ENCODE results near the gene RGN. TPM values are rescaled to one million over a fixed set of nuclear protein-coding genes. Genes with fewer than 3 reads are reported as not detected.
"Not testable (repeated sequence)": the region's sequence is repeated elsewhere in the genome, so short reads cannot be mapped to it uniquely, and the experiment has no call there.

Gene RGN
- polyA plus RNA-seq (ENCODE audit: insufficient read length in 3 of 3) = 10 to 100 TPM; 31.0 to 43.6 (median 34.1) TPM

DNA sequence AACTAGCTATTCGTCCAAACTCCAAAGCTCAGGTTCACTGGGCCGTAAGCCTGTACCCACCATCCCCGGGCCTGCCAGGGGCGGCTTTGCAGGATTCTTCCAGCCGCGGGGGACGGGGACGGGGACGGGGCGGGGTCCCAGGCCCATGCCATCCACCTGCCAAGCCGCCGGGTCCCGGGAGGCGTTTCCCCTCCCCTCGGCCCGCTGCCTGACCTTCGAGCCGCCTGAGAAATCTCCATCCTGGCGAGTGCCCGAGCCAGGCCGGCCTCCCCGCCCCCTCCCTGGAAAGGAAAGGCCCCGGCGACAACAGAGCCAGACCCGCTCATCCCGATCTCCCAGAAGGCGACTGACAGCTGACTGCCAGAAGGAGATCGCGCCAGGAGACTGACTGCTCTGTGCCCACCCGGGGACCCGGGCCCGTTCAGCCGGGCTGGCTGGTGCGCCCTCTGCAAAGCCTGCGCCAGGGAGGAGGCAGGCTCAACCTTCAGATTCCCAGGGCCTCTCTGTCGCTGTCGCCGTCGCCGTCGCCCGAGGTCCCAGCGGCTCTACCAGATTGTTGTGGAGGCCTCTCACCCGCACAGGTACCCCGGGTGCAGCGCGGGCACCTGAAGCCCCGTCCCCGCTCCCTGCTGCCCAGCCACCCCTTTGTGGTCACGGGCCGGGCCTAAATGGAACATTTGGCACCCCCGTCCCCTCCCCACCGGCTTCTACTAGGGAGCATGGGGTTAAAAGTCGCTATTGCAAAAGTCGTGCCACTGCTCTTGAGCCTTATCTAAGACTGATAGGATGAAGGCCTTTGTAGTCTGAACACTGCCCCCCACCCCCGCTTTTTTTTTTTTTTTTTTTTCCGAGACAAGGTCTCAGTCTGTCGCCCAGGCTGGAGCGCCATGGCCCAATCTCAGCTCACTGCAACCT is at the start of gene RGN:
Gene RGN, plus strand, starts transcription at position 315 of the 915 bp plus-strand sequence. CDS start 2,702 bp downstream, outside the sequence.
- DNase-seq (ENCODE audit: low read depth in 3 of 3, low spot score in 2 of 3) = no peak

- DNase-seq (ENCODE audit: low read depth in 3 of 3, low spot score in 2 of 3) = peak; percentile 17 to 31 (median 19)
These were observed 47.9 kb upstream of the RGN start for GRCh38 chrX:47030339-47030738.

DNA sequence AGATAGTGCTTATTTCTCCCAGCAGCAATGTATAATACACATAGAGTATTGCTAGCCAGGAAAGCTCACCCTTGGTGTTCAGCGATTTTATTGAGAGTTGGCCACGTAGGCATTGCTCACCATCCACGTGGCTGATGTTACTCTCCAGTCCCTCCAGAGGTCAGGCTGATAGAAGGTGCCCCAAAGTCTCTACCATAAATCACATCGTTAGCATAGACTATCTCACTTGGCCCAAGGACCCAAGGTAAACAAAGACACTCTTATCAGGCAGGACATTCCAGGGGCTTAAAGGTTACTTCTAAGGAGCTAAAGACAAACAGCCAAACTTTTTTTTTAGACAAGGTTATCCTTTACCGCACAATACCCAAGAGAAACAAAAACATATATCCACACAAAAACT is 30.3 kb upstream of the RGN start:
- DNase-seq (ENCODE audit: low read depth in 3 of 3, low spot score in 2 of 3) = no peak

- no peak for DNase-seq (ENCODE audit: low read depth in 3 of 3, low spot score in 2 of 3)
These were observed 18.9 kb upstream of the RGN start for GRCh38 chrX:47059142-47059874.

GRCh38 chrX:47060708-47061107 is 17.5 kb upstream of the RGN start:
- DNase-seq (ENCODE audit: low read depth in 3 of 3, low spot score in 2 of 3) = no peak

DNA sequence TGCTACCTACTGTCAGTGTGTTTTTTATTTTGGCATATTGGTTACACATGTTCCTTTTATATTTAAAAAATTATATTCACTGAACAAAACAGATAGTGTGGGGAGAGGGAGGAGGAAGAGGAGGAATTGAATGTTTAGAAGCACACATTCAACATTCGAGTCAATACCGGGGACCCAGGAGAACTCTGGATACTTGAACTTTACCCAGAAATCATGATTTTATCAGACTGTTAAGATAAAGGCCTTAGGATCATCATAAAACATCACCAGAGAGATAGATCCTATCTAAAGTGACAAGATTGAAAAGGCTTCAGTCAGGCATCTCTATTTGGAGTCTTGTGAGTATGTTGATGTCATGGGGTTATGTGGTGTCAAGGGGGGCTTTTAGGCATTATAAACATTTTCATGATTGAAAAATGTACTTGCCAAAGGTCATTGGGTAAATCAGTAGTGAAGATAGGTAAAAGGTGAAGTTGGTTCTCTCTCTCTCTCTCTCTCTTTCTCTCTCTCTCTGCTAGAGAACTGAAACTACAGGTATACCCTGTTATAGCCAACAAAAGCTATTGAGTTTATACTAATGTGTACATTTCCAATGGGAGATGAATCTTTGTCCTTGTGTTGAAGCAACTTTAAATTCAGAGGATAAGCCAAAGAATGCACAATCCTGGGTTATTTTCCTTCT is 16.9 kb upstream of the RGN start:
- no peak for DNase-seq (ENCODE audit: low read depth in 3 of 3, low spot score in 2 of 3)

GRCh38 chrX:47063179-47063578 is 15.1 kb upstream of the RGN start:
- DNase-seq (ENCODE audit: low read depth in 3 of 3, low spot score in 2 of 3) = no peak

DNA sequence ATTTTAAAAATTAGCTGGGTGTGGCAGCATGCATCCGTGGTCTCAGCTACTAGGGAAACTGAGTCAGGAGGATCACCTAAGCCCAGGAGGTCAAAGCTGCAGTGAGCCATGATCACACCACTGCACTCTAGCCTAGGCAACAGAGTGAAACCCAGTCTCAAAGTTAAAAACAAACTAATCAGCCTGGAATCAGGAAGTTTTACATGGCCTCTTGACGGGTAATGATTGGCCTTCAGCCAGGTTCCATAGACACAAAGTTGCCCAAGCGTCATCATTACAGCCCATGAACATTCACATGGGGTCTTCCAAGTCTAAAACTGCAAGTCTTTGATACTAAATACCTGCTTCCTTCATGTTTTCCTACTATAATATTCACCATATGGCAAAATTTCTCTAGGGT is 10.0 kb upstream of the RGN start:
- no peak for DNase-seq (ENCODE audit: low read depth in 3 of 3, low spot score in 2 of 3)

DNA sequence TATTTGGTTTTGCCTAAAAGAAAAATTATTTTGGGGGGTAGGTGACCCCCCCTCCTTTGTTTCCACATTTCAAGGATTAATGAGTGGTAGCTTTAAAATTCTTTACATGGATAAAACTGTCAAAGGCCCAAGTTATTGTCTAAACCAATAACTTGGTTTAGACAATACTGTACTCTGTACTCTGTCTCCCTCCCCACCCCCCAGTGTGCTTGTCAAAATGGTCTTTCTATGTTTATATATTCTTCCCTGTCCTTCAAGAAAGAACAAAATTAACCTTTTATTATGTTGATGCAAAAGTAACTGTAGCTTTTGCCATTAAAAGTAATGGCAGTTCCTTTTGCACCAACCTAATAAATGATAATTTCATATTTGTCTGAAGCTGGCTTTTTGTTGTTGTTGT is 9.5 kb upstream of the RGN start:
- no peak for DNase-seq (ENCODE audit: low read depth in 3 of 3, low spot score in 2 of 3)

DNA sequence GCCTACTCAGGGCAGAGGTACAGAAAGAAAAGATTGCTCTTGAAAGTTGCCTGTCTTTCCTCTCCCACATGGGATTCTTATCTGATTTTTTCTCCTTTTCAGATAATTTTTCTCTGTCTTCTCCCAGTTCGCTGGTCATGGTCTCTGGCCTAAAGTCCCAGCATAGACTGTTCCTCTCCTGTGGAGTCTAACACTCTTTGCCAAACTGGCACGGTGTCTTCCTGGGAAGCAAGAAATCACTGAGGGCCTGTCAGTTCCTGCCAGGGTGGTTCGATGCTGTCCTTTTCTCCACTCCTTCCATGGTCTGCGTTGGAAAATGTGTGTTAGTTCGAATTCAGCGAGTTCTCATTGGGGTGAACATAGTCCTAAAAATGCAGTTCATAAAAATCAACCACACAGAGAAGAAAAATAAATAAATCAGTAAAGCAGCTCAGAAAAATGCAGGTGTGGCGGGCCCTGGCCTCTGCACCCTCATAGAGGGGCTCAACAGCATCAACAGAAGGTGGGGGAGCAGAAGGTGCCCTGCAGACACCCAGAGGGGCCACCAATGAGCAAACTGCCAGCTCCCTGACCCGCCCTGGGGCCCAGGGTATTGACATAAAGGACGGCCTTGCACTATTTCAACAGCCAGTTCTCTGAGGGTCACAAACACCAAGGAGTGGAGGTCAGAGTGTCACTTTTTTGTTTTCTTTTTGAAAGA is 2.1 kb downstream of the RGN start:
- DNase-seq (ENCODE audit: low read depth in 3 of 3, low spot score in 2 of 3) = no peak

DNA sequence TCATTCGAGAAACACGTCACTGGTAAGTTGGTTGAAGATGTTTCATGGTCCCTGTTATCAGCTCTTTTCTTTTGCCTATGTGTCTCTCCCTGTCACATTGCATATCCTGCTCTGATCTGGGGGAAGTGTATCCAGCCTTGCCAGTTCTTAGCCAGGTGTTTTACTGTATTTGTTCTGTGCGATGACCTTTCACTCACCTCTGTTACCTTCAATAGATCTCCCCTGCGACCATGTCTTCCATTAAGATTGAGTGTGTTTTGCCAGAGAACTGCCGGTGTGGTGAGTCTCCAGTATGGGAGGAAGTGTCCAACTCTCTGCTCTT is 2.6 kb downstream of the RGN start:
- DNase-seq (ENCODE audit: low read depth in 3 of 3, low spot score in 2 of 3) = no peak

DNA sequence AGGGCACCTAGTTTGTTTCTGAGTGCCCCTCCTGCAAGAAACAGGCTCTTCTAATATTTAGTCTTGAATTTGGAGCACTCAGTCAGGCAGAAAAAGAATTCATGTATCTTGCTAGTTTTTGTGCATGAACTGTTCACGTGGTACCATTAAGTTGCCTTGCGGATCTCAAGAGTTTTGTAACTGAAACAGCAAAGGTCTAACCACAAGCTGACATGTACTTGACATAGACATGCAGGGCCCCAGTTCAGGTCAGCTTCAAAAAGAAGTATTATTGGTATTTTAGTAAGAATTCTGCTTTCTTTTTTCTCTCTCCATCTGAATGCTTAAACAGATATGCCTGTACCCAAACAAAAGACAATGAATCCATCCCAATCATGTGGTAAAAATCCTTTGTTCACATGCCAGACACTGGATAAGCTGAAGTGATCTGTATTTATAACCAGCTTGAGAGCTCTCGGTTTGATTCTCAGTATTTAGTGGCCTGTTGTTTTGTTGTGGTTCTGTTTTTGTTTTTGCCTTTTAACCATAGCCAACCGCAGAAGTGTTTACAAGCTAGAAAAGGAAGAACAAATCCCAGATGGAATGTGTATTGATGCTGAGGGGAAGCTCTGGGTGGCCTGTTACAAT is 13.0 kb downstream of the RGN start:
- no peak for DNase-seq (ENCODE audit: low read depth in 3 of 3, low spot score in 2 of 3)

DNA sequence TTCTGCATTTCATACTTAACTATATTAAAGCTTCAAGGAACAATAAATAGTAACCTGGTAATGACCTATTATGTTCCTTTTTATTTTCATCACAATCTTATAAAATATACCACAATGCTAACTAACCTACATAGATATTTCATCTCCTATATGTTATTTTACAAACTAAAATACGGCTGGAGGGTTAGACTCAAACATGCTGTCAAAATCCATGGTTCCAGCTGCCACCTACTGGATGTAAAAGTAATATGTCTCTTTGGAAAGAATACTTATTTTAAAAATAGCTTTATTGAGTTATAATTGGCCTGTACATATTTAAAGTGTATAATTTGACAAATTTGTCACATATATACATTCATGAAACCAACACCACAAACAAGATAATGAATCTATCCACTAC is 15.0 kb downstream of the RGN start:
- no peak for DNase-seq (ENCODE audit: low read depth in 3 of 3, low spot score in 2 of 3)

DNA sequence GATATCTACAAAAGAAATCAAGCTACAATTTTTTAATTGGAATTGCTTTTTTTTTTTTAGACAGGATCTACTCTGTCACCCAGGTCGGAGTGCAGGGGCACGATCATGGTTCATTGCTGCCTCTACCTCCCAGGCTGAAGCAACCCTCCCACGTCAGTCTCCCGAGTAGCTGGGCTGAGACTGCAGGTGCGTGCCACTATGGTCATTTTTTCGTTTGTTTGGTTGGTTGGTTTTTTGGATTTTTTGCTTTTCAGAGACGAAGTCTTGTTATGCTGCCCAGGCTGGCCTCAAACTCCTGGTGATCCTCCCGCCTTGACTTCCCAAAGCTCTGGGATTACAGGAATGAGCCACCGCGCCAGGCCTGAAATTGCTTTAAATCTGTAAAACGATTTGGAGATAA is 15.6 kb downstream of the RGN start:
- DNase-seq (ENCODE audit: low read depth in 3 of 3, low spot score in 2 of 3) = no peak

GRCh38 chrX:47097018-47097417 is 18.8 kb downstream of the RGN start:
- DNase-seq (ENCODE audit: low read depth in 3 of 3, low spot score in 2 of 3) = no peak

DNA sequence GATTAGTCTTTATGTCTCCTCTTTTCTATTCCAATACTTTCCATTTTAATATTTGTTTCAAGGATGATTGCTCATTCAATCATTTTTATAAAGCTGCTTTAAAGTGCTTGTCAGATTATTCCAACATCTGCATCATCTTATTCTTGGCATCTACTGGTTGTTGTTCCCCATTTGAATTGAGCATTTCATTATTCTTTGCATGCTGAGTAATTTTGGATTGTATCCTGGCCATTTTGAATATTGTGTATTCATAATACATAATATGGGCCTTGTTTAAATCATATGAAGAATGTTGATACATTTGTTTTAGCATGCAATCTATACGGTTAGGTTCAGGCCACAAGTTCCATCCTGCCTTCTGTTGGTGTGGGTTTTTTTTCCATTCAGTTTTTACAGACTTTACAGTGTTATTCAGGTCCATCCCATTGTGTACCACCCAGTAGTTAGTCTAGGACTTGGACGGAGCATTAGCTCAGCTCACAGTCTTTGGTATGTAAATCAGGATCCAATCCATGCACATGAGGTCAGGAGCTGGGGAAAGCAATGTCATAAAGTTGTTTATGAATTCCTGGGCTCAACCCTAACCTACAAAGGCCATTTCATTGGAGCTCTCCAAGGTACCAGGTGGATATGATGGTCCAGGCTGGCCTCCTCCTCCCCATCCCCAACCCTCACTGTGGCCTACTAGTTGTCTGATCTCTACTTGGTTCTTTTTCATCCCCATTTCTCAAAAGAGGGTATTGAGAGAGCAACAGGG is 20.3 kb downstream of the RGN start:
- DNase-seq (ENCODE audit: low read depth in 3 of 3, low spot score in 2 of 3) = no peak

DNA sequence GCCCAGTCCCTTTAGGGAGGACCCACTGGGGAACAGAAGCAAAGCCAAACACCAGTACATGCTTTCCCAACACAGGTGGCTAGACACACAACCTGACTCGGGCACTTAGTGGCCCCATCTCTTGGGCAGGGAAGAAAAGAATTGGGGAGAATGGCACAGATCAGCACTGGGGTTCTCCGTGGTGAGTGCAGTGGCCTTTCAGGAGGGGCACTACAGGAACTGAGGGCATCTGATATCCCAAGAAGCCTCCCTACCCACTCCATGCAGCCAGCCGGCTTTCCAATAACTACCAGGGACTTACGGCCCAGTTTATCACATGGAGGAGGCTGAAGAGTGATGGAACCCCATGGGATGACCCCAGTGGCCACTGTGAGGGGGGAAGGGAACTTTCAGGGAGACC is 23.0 kb downstream of the RGN start:
- no peak for DNase-seq (ENCODE audit: low read depth in 3 of 3, low spot score in 2 of 3)

- DNase-seq (ENCODE audit: low read depth in 3 of 3, low spot score in 2 of 3) = not testable (repeated sequence)
These were observed 32.8 kb downstream of the RGN start for GRCh38 chrX:47110936-47111615.

GRCh38 chrX:47112316-47112954 is 34.2 kb downstream of the RGN start:
- no peak for DNase-seq (ENCODE audit: low read depth in 3 of 3, low spot score in 2 of 3)
